Fibroblast of mammary gland (primary cell): Measurements from ENCODE around the gene FYCO1.

Experiments
- DNase-seq: peaks from one replicate; pipeline ENCODE4 v3.0.0-alpha.2; 2010; ENCODE audit warnings: low read depth
- H3K4me3 ChIP-seq: 2 replicates; pipeline ENCODE4 v1.5.1; 2011; ENCODE audit warnings: low read depth, mild to moderate bottlenecking, low read length, moderate library complexity; ENCODE audit not compliant: control insufficient read depth
- CTCF ChIP-seq: conservative IDR thresholded peaks from 2 replicates; pipeline ENCODE4 v1.5.1; 2011; ENCODE audit warnings: low read depth, low read length, inconsistent platforms; ENCODE audit not compliant: control insufficient read depth, insufficient read depth

The FYCO1 gene

GRCh38 chr3:45955706-45956105, 39.9 kb downstream of the FYCO1 start:
- H3K4me3 ChIP-seq, result no peak overlapping the region
- TF ChIP-seq CTCF, result no peak
- DNase-seq, result no peak

GRCh38 chr3:45955017-45955647, 40.5 kb downstream of the FYCO1 start:
- DNase-seq, result no peak
- no peak overlapping the region for H3K4me3 ChIP-seq
- no peak for TF ChIP-seq CTCF

GRCh38 chr3:45954306-45954705, 41.3 kb downstream of the FYCO1 start:
- H3K4me3 ChIP-seq, result no peak overlapping the region
- no peak for TF ChIP-seq CTCF
- DNase-seq, result no peak

- no peak overlapping the region for H3K4me3 ChIP-seq
- no peak for TF ChIP-seq CTCF
- no peak for DNase-seq
Observed at GRCh38 chr3:45953536-45953935, 42.1 kb downstream of the FYCO1 start.

- DNase-seq, result no peak
- H3K4me3 ChIP-seq, result no peak overlapping the region
- TF ChIP-seq CTCF, result no peak
Observed at GRCh38 chr3:45952456-45952855, 43.2 kb downstream of the FYCO1 start.

GRCh38 chr3:45951946-45952345, 43.7 kb downstream of the FYCO1 start:
- no peak for DNase-seq
- no peak for TF ChIP-seq CTCF
- no peak overlapping the region for H3K4me3 ChIP-seq
